HCT116 (cell line): ENCODE measurements around the gene NOTO. TPM values are rescaled to one million over a fixed set of nuclear protein-coding genes. Genes with fewer than 3 reads are reported as not detected.

Experiments
- ATAC-seq: fragments of 200-7000 bp; cut with Tn5 transposase; 2 replicates; pipeline ENCODE4 v1.9.1; 2020; ENCODE audit warnings: mild to moderate bottlenecking, moderate library complexity
- BruUV-seq: library from RNA; stranded (reverse); fragments of 400-500 nt; replicated peaks from 2 replicates; lab custom pipeline; 2021; lab: Mats Ljungman, UMichigan
- CTCF ChIA-PET: fragments of 300-600 bp; sonication (Branson Sonifier 250); formaldehyde crosslinking; loops from one replicate; lab custom pipeline; 2021; ENCODE audit warnings: antibody characterized with exemption; lab: Charles Lee
- POLR2A ChIA-PET: fragments of 300-600, 350-600 bp; sonication (Branson Sonifier 250); formaldehyde crosslinking; loops from one replicate; lab custom pipeline; 2021; ENCODE audit warnings: antibody characterized with exemption; lab: Charles Lee
- RAD21 ChIA-PET, 2 experiments: fragments of 300-600 bp; sonication (Branson Sonifier 250); formaldehyde crosslinking; loops; one replicate each; lab custom pipeline; 2023; ENCODE audit warnings: low total read pairs in 2 of 2; ENCODE audit not compliant: uncharacterized antibody in 2 of 2, unreplicated experiment in 2 of 2, low non-redundant PET in 1 of 2; lab: Charles Lee
- DNase-seq: peaks from one replicate; pipeline ENCODE4 v3.0.0-alpha.2; 2010; ENCODE audit warnings: low read depth, low spot score
- H2AFZ ChIP-seq: fragments of 200-600 bp; shearing (Covaris generic), sonication (generic); 2 replicates; pipeline ENCODE4 v1.6.1; 2017; ENCODE audit warnings: low read depth, mixed run types, mixed read lengths, antibody characterized with exemption, low read length; ENCODE audit not compliant: poor library complexity, severe bottlenecking
- H3K27ac ChIP-seq: 2 replicates; pipeline ENCODE4 v1.5.1; 2012; ENCODE audit warnings: low read depth, low read length
- H3K27me3 ChIP-seq: fragments of 200-600 bp; sonication (generic); 2 replicates; pipeline ENCODE4 v1.6.1; 2016; ENCODE audit warnings: mixed run types, low read length, mixed read lengths; ENCODE audit not compliant: insufficient read depth
- H3K36me3 ChIP-seq, 2 experiments: fragments of 200-500 bp in 1 of 2; fragments of 200-600 bp in 1 of 2; sonication (Bioruptor generic) in 1 of 2; sonication (generic) in 1 of 2; 2 replicates each; pipeline versions ENCODE4 v1.5.1 to v1.6.1; 2014 to 2016; ENCODE audit warnings: low read length in 2 of 2, inconsistent platforms in 1 of 2, mixed read lengths in 1 of 2, mixed run types in 1 of 2; ENCODE audit not compliant: insufficient read depth in 2 of 2, control insufficient read depth in 1 of 2
- H3K4me1 ChIP-seq, 2 experiments: fragments of 200-600 bp in 1 of 2; sonication (generic) in 1 of 2; 2 replicates each; pipeline versions ENCODE4 v1.5.1 to v1.6.1; 2012 to 2017; ENCODE audit warnings: low read length in 2 of 2, inconsistent platforms in 1 of 2, mild to moderate bottlenecking in 1 of 2, mixed read lengths in 1 of 2, mixed run types in 1 of 2, moderate library complexity in 1 of 2; ENCODE audit not compliant: insufficient read depth in 2 of 2, control insufficient read depth in 1 of 2
- H3K4me2 ChIP-seq: fragments of 200-600 bp; sonication (generic); 2 replicates; pipeline ENCODE4 v1.6.1; 2017; ENCODE audit warnings: mixed run types, low read length, mixed read lengths
- H3K4me3 ChIP-seq, 2 experiments: fragments of 200-600 bp in 1 of 2; sonication (generic) in 1 of 2; replicated peaks in 1 of 2; 2 replicates each; pipeline ENCODE4 v1.5.1; 2011 to 2016; ENCODE audit warnings: low read length in 2 of 2, control low read depth in 1 of 2, low read depth in 1 of 2, mild to moderate bottlenecking in 1 of 2, mixed read lengths in 1 of 2, mixed run types in 1 of 2
- H3K79me2 ChIP-seq: fragments of 200-600 bp; sonication (generic); 2 replicates; pipeline ENCODE4 v1.6.1; 2017; ENCODE audit warnings: mild to moderate bottlenecking, mixed run types, low read length, moderate library complexity, mixed read lengths; ENCODE audit not compliant: insufficient read depth
- H3K9ac ChIP-seq: fragments of 200-600 bp; sonication (generic); 2 replicates; pipeline ENCODE4 v1.6.1; 2016; ENCODE audit warnings: low read length, mixed read lengths
- H3K9me2 ChIP-seq: fragments of 200-600 bp; sonication (generic), shearing (Covaris generic); 2 replicates; pipeline ENCODE4 v1.6.1; 2017; ENCODE audit warnings: mixed run types, mild to moderate bottlenecking, moderate library complexity; ENCODE audit not compliant: insufficient read depth
- H3K9me3 ChIP-seq, 2 experiments: fragments of 200-500 bp in 1 of 2; fragments of 200-600 bp in 1 of 2; sonication (Bioruptor generic) in 1 of 2; sonication (generic) in 1 of 2; 2 replicates each; pipeline ENCODE4 v1.6.1; 2014 to 2017; ENCODE audit warnings: low read length in 2 of 2, mixed read lengths in 2 of 2, inconsistent platforms in 1 of 2, low read depth in 1 of 2, mild to moderate bottlenecking in 1 of 2, mixed run types in 1 of 2, moderate library complexity in 1 of 2; ENCODE audit not compliant: control insufficient read depth in 1 of 2, insufficient read depth in 1 of 2
- H4K20me1 ChIP-seq: fragments of 200-600 bp; sonication (generic), shearing (Covaris generic); 2 replicates; pipeline ENCODE4 v1.6.1; 2017; ENCODE audit warnings: mixed run types, mild to moderate bottlenecking, moderate library complexity; ENCODE audit not compliant: insufficient read depth
- CBX3 ChIP-seq: IDR thresholded peaks from 2 replicates; pipeline ENCODE4 v1.6.1; 2012; ENCODE audit warnings: low read depth
- ELF1 ChIP-seq: IDR thresholded peaks from 2 replicates; pipeline ENCODE4 v1.6.1; 2012; ENCODE audit warnings: low read depth, borderline replicate concordance
- EZH2 ChIP-seq: fragments of 200-600 bp; sonication (generic); IDR thresholded peaks from 2 replicates; pipeline ENCODE4 v1.6.1; 2017; ENCODE audit warnings: antibody characterized with exemption, mixed run types
- POLR2A ChIP-seq: IDR thresholded peaks from 2 replicates; pipeline ENCODE4 v1.7.0; 2011; ENCODE audit warnings: borderline replicate concordance; ENCODE audit not compliant: insufficient read depth, insufficient read length; ENCODE audit errors: extremely low read depth
- SP1 ChIP-seq: IDR thresholded peaks from 2 replicates; pipeline ENCODE4 v1.6.1; 2012; ENCODE audit warnings: low read depth
- TCF7L2 ChIP-seq: IDR thresholded peaks from 2 replicates; pipeline ENCODE4 v1.7.0; 2011; ENCODE audit warnings: borderline replicate concordance, inconsistent platforms; ENCODE audit not compliant: insufficient read depth, insufficient read length; ENCODE audit errors: extremely low read depth
- intact Hi-C: fragments of 100-400 bp; cut with micrococcal nuclease; formaldehyde crosslinking; loops from 2 replicates; pipeline ENCODE4 v1.10.0; 2022
- total RNA-seq: library from RNA; stranded (reverse); gene quantifications from one replicate; pipeline ENCODE4 v1.2.1, GENCODE V29; 2021; ENCODE audit not compliant: unreplicated experiment
- TF ChIP-seq, protein P1 (sequence below): IDR thresholded peaks from 2 replicates; pipeline ENCODE4 v1.6.1; 2012; ENCODE audit warnings: low read depth
- TF ChIP-seq, protein P2 (sequence below): IDR thresholded peaks from 2 replicates; pipeline ENCODE4 v1.6.1; 2012

The NOTO gene
- total RNA-seq, 1 experiment from 2014 or later = not detected

DNA sequence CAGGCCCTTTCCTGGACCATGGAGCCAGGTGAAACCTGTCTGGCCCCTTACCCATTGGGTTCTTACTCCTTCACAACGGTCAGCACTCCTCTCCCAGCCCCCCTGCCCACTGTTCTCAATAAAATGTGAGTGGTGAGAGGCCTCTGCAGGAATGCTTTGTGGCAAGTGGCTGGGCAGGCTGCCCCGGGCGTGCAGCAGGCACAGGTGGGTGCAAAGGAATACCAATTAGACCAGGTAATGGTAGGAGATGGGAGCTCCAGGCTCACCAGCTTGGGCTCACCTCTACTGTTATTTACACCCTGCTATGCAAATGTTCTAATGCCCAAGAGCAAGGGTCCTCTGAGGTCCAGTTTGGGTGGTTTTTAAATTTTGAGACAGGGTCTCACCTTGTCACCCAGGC lies 24.7 kb downstream of the NOTO start:
- TF ChIP-seq EZH2 = no peak
- TF ChIP-seq, protein P1, sequence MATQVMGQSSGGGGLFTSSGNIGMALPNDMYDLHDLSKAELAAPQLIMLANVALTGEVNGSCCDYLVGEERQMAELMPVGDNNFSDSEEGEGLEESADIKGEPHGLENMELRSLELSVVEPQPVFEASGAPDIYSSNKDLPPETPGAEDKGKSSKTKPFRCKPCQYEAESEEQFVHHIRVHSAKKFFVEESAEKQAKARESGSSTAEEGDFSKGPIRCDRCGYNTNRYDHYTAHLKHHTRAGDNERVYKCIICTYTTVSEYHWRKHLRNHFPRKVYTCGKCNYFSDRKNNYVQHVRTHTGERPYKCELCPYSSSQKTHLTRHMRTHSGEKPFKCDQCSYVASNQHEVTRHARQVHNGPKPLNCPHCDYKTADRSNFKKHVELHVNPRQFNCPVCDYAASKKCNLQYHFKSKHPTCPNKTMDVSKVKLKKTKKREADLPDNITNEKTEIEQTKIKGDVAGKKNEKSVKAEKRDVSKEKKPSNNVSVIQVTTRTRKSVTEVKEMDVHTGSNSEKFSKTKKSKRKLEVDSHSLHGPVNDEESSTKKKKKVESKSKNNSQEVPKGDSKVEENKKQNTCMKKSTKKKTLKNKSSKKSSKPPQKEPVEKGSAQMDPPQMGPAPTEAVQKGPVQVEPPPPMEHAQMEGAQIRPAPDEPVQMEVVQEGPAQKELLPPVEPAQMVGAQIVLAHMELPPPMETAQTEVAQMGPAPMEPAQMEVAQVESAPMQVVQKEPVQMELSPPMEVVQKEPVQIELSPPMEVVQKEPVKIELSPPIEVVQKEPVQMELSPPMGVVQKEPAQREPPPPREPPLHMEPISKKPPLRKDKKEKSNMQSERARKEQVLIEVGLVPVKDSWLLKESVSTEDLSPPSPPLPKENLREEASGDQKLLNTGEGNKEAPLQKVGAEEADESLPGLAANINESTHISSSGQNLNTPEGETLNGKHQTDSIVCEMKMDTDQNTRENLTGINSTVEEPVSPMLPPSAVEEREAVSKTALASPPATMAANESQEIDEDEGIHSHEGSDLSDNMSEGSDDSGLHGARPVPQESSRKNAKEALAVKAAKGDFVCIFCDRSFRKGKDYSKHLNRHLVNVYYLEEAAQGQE = no peak
- no peak for TF ChIP-seq ELF1
- TF ChIP-seq POLR2A = no peak
- no peak for TF ChIP-seq CBX3
- no peak for TF ChIP-seq SP1
- TF ChIP-seq, protein P2, sequence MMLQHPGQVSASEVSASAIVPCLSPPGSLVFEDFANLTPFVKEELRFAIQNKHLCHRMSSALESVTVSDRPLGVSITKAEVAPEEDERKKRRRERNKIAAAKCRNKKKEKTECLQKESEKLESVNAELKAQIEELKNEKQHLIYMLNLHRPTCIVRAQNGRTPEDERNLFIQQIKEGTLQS = no peak
- no peak for TF ChIP-seq TCF7L2
- CTCF ChIA-PET = no interaction called here
- intact Hi-C loops = no loop called here

More for the DNA sequence above, 24.7 kb downstream of the NOTO start:
- no peak overlapping the region for H3K4me2 ChIP-seq
- H3K36me3 ChIP-seq = peaks cover 2 to 19% of the 10 kb centered on the region in 2 experiments; a peak in 2 of 4 replicates
- H2AFZ ChIP-seq = no peak overlapping the region
- BruUV-seq = no TSS peak
- H3K27me3 ChIP-seq = no peaks in the 10 kb centered on the region
- ATAC-seq = no peak
- no peak overlapping the region for H3K4me3 ChIP-seq
- ChIA-PET POLR2A (no interaction called here), RAD21 (no interaction called here)
- no peaks in the 10 kb centered on the region for H3K79me2 ChIP-seq
- H3K9ac ChIP-seq = no peak overlapping the region
- H3K27ac ChIP-seq = no peak overlapping the region
- H3K4me1 ChIP-seq = no peaks in the 10 kb centered on the region
- no peaks in the 10 kb centered on the region for H3K9me3 ChIP-seq
- no peaks in the 10 kb centered on the region for H4K20me1 ChIP-seq
- H3K9me2 ChIP-seq = no peaks in the 10 kb centered on the region
- no peak for DNase-seq
